Suprapubic skin (tissue), 4 donors: ENCODE measurements around the gene NRG3. TPM values are rescaled to one million over a fixed set of nuclear protein-coding genes. Genes with fewer than 3 reads are reported as not detected.

ENCODE experiments used
- DNase-seq, 2 donors: peaks; one replicate each; pipeline ENCODE4 v3.0.0-alpha.2; 2019; ENCODE audit warnings: low spot score in 2 of 2
- H3K27ac ChIP-seq: fragments of 200-600 bp; sonication (generic); one replicate; pipeline ENCODE4 v1.5.1; 2019
- H3K27me3 ChIP-seq: fragments of 200-600 bp; sonication (generic); one replicate; pipeline ENCODE4 v1.5.1; 2019
- H3K36me3 ChIP-seq: fragments of 200-600 bp; sonication (generic); one replicate; pipeline ENCODE4 v1.5.1; 2019
- H3K4me1 ChIP-seq: fragments of 200-600 bp; sonication (generic); one replicate; pipeline ENCODE4 v1.5.1; 2019
- H3K4me3 ChIP-seq: fragments of 200-600 bp; sonication (generic); one replicate; pipeline ENCODE4 v1.5.1; 2019; ENCODE audit warnings: mild to moderate bottlenecking
- H3K9me3 ChIP-seq: fragments of 200-600 bp; sonication (generic); one replicate; pipeline ENCODE4 v1.5.1; 2019
- CTCF ChIP-seq, 2 donors: fragments of 200-600 bp in 1 of 2; fragments of 450-650 bp in 1 of 2; sonication (generic) in 1 of 2; IDR thresholded peaks; one replicate each; pipeline ENCODE4 v1.5.1; 2016 to 2019; ENCODE audit warnings: antibody characterized with exemption in 2 of 2, mild to moderate bottlenecking in 1 of 2, moderate library complexity in 1 of 2
- EP300 ChIP-seq: sonication (generic); formaldehyde crosslinking; IDR thresholded peaks from one replicate; pipeline ENCODE4 v1.6.1; 2017; ENCODE audit warnings: antibody characterized with exemption
- POLR2A ChIP-seq, 2 donors: fragments of 450-650 bp; IDR thresholded peaks; one replicate each; pipeline ENCODE4 v1.6.1; 2017; ENCODE audit warnings: antibody characterized with exemption in 2 of 2, mild to moderate bottlenecking in 2 of 2, moderate library complexity in 2 of 2
- POLR2AphosphoS5 ChIP-seq, 3 donors: sonication (generic); formaldehyde crosslinking; IDR thresholded peaks; one replicate each; pipeline ENCODE4 v1.6.1; 2017; ENCODE audit warnings: antibody characterized with exemption in 3 of 3
- WGBS: methylation state at CpG from one replicate; pipeline ENCODE4 v1.1.5; 2018; 5-methylcytosine and 5-hydroxymethylcytosine counted together
- total RNA-seq, 4 donors: library from RNA; depleted of rRNA; stranded (reverse); fragments of >200 nt; gene quantifications; one replicate each; pipeline ENCODE4 v1.1.0, GENCODE V29; 2016

The NRG3 gene
- total RNA-seq, 4 donors from 2014 or later, result 0.65 to 3.5 (median 1.3) TPM

GRCh38 chr10:81967716-81968115 lies 92.7 kb downstream of the NRG3 start:
- H3K27ac ChIP-seq, result no peak overlapping the region

GRCh38 chr10:81969136-81969535 lies 94.1 kb downstream of the NRG3 start:
- Histone ChIP-seq H3K36me3 (no peaks in the 10 kb centered on the region), H3K27me3 (no peaks in the 10 kb centered on the region), H3K27ac (no peak overlapping the region), H3K4me3 (no peak overlapping the region), H3K9me3 (peaks cover 13% of the 10 kb centered on the region), H3K4me1 (no peaks in the 10 kb centered on the region)
- no peak for DNase-seq
- WGBS, result 66% methylated on average over 2 of the region's 2 CpGs
- TF ChIP-seq POLR2AphosphoS5 (IDR thresholded peaks at IDR 0.05), result no peak

More at GRCh38 chr10:81967716-81968115, 92.7 kb downstream of the NRG3 start:
- DNase-seq, result no peak
- Histone ChIP-seq H3K36me3 (no peaks in the 10 kb centered on the region), H3K4me1 (no peaks in the 10 kb centered on the region), H3K9me3 (peaks cover 10% of the 10 kb centered on the region), H3K4me3 (no peak overlapping the region), H3K27me3 (no peaks in the 10 kb centered on the region)
- no peak for TF ChIP-seq EP300
- TF ChIP-seq POLR2A (IDR thresholded peaks at IDR 0.05), result no peak
- no peak for TF ChIP-seq CTCF (IDR thresholded peaks at IDR 0.05)
- no peak for TF ChIP-seq POLR2AphosphoS5 (IDR thresholded peaks at IDR 0.05)

- 62% methylated on average over 2 of the region's 2 CpGs for WGBS
- no peak for DNase-seq
- no peak overlapping the region for H3K4me3 ChIP-seq
- no peak for TF ChIP-seq EP300
- TF ChIP-seq POLR2AphosphoS5 (IDR thresholded peaks at IDR 0.05), result no peak
- no peak for TF ChIP-seq POLR2A (IDR thresholded peaks at IDR 0.05)
- no peak for TF ChIP-seq CTCF (IDR thresholded peaks at IDR 0.05)
- H3K9me3 ChIP-seq, result peaks cover 17% of the 10 kb centered on the region
- H3K36me3 ChIP-seq, result no peaks in the 10 kb centered on the region
- no peak overlapping the region for H3K27ac ChIP-seq
- H3K4me1 ChIP-seq, result no peaks in the 10 kb centered on the region
- no peaks in the 10 kb centered on the region for H3K27me3 ChIP-seq
These were observed 103.2 kb downstream of the NRG3 start for GRCh38 chr10:81978238-81978637.

- DNase-seq, result no peak
- Histone ChIP-seq H3K36me3 (no peaks in the 10 kb centered on the region), H3K9me3 (no peaks in the 10 kb centered on the region), H3K4me1 (no peaks in the 10 kb centered on the region), H3K4me3 (no peak overlapping the region), H3K27ac (no peak overlapping the region), H3K27me3 (no peaks in the 10 kb centered on the region)
- 79% methylated on average over 1 of the region's 1 CpG for WGBS
- TF ChIP-seq POLR2A (IDR thresholded peaks at IDR 0.05), result no peak
These were observed 106.7 kb downstream of the NRG3 start for GRCh38 chr10:81981724-81982123.

GRCh38 chr10:81984428-81984827 lies 109.4 kb downstream of the NRG3 start:
- 61% methylated on average over 3 of the region's 3 CpGs for WGBS
- Histone ChIP-seq H3K4me3 (no peak overlapping the region), H3K36me3 (no peaks in the 10 kb centered on the region), H3K27me3 (no peaks in the 10 kb centered on the region), H3K4me1 (no peaks in the 10 kb centered on the region), H3K27ac (no peak overlapping the region), H3K9me3 (no peaks in the 10 kb centered on the region)
- no peak for DNase-seq
- no peak for TF ChIP-seq POLR2AphosphoS5 (IDR thresholded peaks at IDR 0.05)

- no peak for DNase-seq
- no peaks in the 10 kb centered on the region for H3K36me3 ChIP-seq
- H3K9me3 ChIP-seq, result no peaks in the 10 kb centered on the region
- no peak overlapping the region for H3K4me3 ChIP-seq
- H3K27me3 ChIP-seq, result no peaks in the 10 kb centered on the region
- no peaks in the 10 kb centered on the region for H3K4me1 ChIP-seq
- TF ChIP-seq POLR2A (IDR thresholded peaks at IDR 0.05) (no peak), EP300 (no peak), CTCF (IDR thresholded peaks at IDR 0.05) (no peak), POLR2AphosphoS5 (IDR thresholded peaks at IDR 0.05) (no peak)
- H3K27ac ChIP-seq, result no peak overlapping the region
- WGBS, result 26% methylated on average over 3 of the region's 3 CpGs
These were observed 120.3 kb downstream of the NRG3 start for GRCh38 chr10:81995254-81995653.

- H3K9me3 ChIP-seq, result no peaks in the 10 kb centered on the region
- WGBS, result 68% methylated on average over 3 of the region's 3 CpGs
- no peaks in the 10 kb centered on the region for H3K27me3 ChIP-seq
- no peak for DNase-seq
- TF ChIP-seq EP300 (no peak), POLR2AphosphoS5 (IDR thresholded peaks at IDR 0.05) (no peak), POLR2A (IDR thresholded peaks at IDR 0.05) (no peak), CTCF (IDR thresholded peaks at IDR 0.05) (no peak)
- no peaks in the 10 kb centered on the region for H3K4me1 ChIP-seq
- no peak overlapping the region for H3K4me3 ChIP-seq
- H3K27ac ChIP-seq, result no peak overlapping the region
- no peaks in the 10 kb centered on the region for H3K36me3 ChIP-seq
These were observed 121.9 kb downstream of the NRG3 start for GRCh38 chr10:81996927-81997326.
